IMR-90 (cell line): ENCODE measurements around the gene PAIP1. TPM values are rescaled to one million over a fixed set of nuclear protein-coding genes. Genes with fewer than 3 reads are reported as not detected.

Experiments
- ATAC-seq: fragments of 200-7000 bp; cut with Tn5 transposase; 2 replicates; pipeline ENCODE4 v1.9.1; 2020; ENCODE audit warnings: low read depth, mild to moderate bottlenecking, moderate library complexity
- BruUV-seq: library from RNA; stranded (reverse); fragments of 400-500 nt; replicated peaks from 2 replicates; lab custom pipeline; 2021; lab: Mats Ljungman, UMichigan
- CTCF ChIA-PET: fragments of 300-600 bp; formaldehyde crosslinking; extraction: SDS; loops from one replicate; lab custom pipeline; 2021; ENCODE audit warnings: antibody characterized with exemption; lab: Yijun Ruan, JAX
- POLR2A ChIA-PET: fragments of 300-600 bp; sonication (Branson Sonifier 250); formaldehyde crosslinking; loops from one replicate; lab custom pipeline; 2022; ENCODE audit warnings: antibody characterized with exemption; ENCODE audit not compliant: unreplicated experiment; lab: Charles Lee
- DNase-seq: peaks from one replicate; pipeline ENCODE4 v3.0.0; 2013
- H2AFZ ChIP-seq: replicated peaks from 2 replicates; pipeline ENCODE3; 2013; ENCODE audit warnings: low read length, mild to moderate bottlenecking; ENCODE audit not compliant: poor library complexity
- H2AK5ac ChIP-seq: 2 replicates; pipeline ENCODE4 v1.6.1; 2013; ENCODE audit warnings: low read depth, low read length, inconsistent platforms
- H2AK9ac ChIP-seq: replicated peaks from 2 replicates; pipeline ENCODE3; 2013; ENCODE audit warnings: mild to moderate bottlenecking, low read depth, low read length, moderate library complexity; ENCODE audit not compliant: poor library complexity
- H2BK120ac ChIP-seq: 2 replicates; pipeline ENCODE4 v1.6.1; 2013; ENCODE audit warnings: low read depth, low read length, inconsistent platforms
- H2BK15ac ChIP-seq: 3 replicates; pipeline ENCODE4 v1.6.1; 2013; ENCODE audit warnings: low read depth, low read length, inconsistent platforms
- H2BK20ac ChIP-seq: 2 replicates; pipeline ENCODE4 v1.6.1; 2013; ENCODE audit warnings: low read depth, mild to moderate bottlenecking, inconsistent platforms, low read length, moderate library complexity
- H2BK5ac ChIP-seq: 2 replicates; pipeline ENCODE4 v1.6.1; 2013; ENCODE audit warnings: mild to moderate bottlenecking, low read depth, low read length, inconsistent platforms; ENCODE audit not compliant: poor library complexity, severe bottlenecking
- H3K14ac ChIP-seq: replicated peaks from 2 replicates; pipeline ENCODE4 v1.6.1; 2013; ENCODE audit warnings: low read depth, low read length, inconsistent platforms
- H3K18ac ChIP-seq: 2 replicates; pipeline ENCODE4 v1.6.1; 2013; ENCODE audit warnings: low read depth, low read length, control low read depth
- H3K23ac ChIP-seq: 2 replicates; pipeline ENCODE4 v1.6.1; 2013; ENCODE audit warnings: low read depth, low read length, inconsistent platforms
- H3K27ac ChIP-seq: 2 replicates; pipeline ENCODE4 v1.5.1; 2013; ENCODE audit warnings: mild to moderate bottlenecking, control low read depth, low read length; ENCODE audit not compliant: insufficient read depth
- H3K27me3 ChIP-seq: 2 replicates; pipeline ENCODE4 v1.6.1; 2013; ENCODE audit warnings: low read length; ENCODE audit not compliant: control insufficient read depth, insufficient read depth
- H3K36me3 ChIP-seq: 2 replicates; pipeline ENCODE4 v1.6.1; 2013; ENCODE audit warnings: low read length, mixed read lengths; ENCODE audit not compliant: control insufficient read depth, insufficient read depth
- H3K4ac ChIP-seq: 2 replicates; pipeline ENCODE4 v1.6.1; 2013; ENCODE audit warnings: low read depth, low read length, inconsistent platforms
- H3K4me1 ChIP-seq: 2 replicates; pipeline ENCODE4 v1.6.1; 2013; ENCODE audit warnings: low read length, mixed read lengths; ENCODE audit not compliant: control insufficient read depth, insufficient read depth
- H3K4me2 ChIP-seq: 2 replicates; pipeline ENCODE4 v1.6.1; 2013; ENCODE audit warnings: low read depth, mild to moderate bottlenecking, control low read depth, low read length, moderate library complexity
- H3K4me3 ChIP-seq: 2 replicates; pipeline ENCODE4 v1.5.1; 2013; ENCODE audit warnings: low read depth, mild to moderate bottlenecking, control low read depth, low read length, moderate library complexity; ENCODE audit not compliant: insufficient read depth
- H3K56ac ChIP-seq: 2 replicates; pipeline ENCODE4 v1.6.1; 2013; ENCODE audit warnings: low read length, inconsistent platforms; ENCODE audit not compliant: insufficient read depth; ENCODE audit errors: extremely low read depth
- H3K79me1 ChIP-seq, 2 experiments: 2 replicates each; pipeline ENCODE4 v1.6.1; 2013; ENCODE audit warnings: low read length in 2 of 2, inconsistent platforms in 1 of 2, low read depth in 1 of 2
- H3K9ac ChIP-seq: 2 replicates; pipeline ENCODE4 v1.6.1; 2013; ENCODE audit warnings: low read depth, low read length, control low read depth
- H3K9me1 ChIP-seq: 2 replicates; pipeline ENCODE4 v1.6.1; 2013; ENCODE audit warnings: low read length, inconsistent platforms; ENCODE audit not compliant: insufficient read depth
- H3K9me3 ChIP-seq: 2 replicates; pipeline ENCODE4 v1.6.1; 2013; ENCODE audit warnings: low read length; ENCODE audit not compliant: control insufficient read depth, insufficient read depth
- H4K20me1 ChIP-seq: 2 replicates; pipeline ENCODE4 v1.6.1; 2013; ENCODE audit warnings: low read length, inconsistent platforms; ENCODE audit not compliant: insufficient read depth
- H4K5ac ChIP-seq: 2 replicates; pipeline ENCODE4 v1.6.1; 2013; ENCODE audit warnings: mild to moderate bottlenecking, low read depth, low read length, control low read depth
- H4K8ac ChIP-seq, 2 experiments: 2 replicates each; pipeline ENCODE4 v1.6.1; 2013; ENCODE audit warnings: low read depth in 2 of 2, low read length in 2 of 2, control low read depth in 1 of 2, inconsistent platforms in 1 of 2
- H4K91ac ChIP-seq: 2 replicates; pipeline ENCODE4 v1.6.1; 2013; ENCODE audit warnings: low read depth, low read length, inconsistent platforms; ENCODE audit not compliant: insufficient read depth
- BHLHE40 ChIP-seq: fragments of 150-350 bp; IDR thresholded peaks from 2 replicates; pipeline ENCODE4 v1.6.1; 2016; ENCODE audit warnings: mild to moderate bottlenecking, low read depth, low read length
- CEBPB ChIP-seq: IDR thresholded peaks from 2 replicates; pipeline ENCODE4 v1.6.1; 2012; ENCODE audit warnings: low read depth, low read length, improper control_type of control experiment
- CHD1 ChIP-seq: IDR thresholded peaks from 2 replicates; pipeline ENCODE4 v1.6.1; 2012; ENCODE audit warnings: low read depth, low read length, improper control_type of control experiment
- CTCF ChIP-seq: conservative IDR thresholded peaks from 2 replicates; pipeline ENCODE4 v1.5.1; 2012; ENCODE audit warnings: mild to moderate bottlenecking, low read depth, low read length, improper control_type of control experiment
- FOS ChIP-seq: fragments of 150-350 bp; IDR thresholded peaks from 2 replicates; pipeline ENCODE4 v1.6.1; 2016; ENCODE audit warnings: low read depth, low read length
- MAFK ChIP-seq: IDR thresholded peaks from 2 replicates; pipeline ENCODE4 v1.6.1; 2012; ENCODE audit warnings: low read depth, low read length, improper control_type of control experiment
- MAZ ChIP-seq: IDR thresholded peaks from 2 replicates; pipeline ENCODE4 v1.6.1; 2012; ENCODE audit warnings: low read depth, mild to moderate bottlenecking, low read length, improper control_type of control experiment, moderate library complexity, borderline replicate concordance
- MXI1 ChIP-seq: IDR thresholded peaks from 2 replicates; pipeline ENCODE4 v1.6.1; 2012; ENCODE audit warnings: low read depth, mild to moderate bottlenecking, low read length, moderate library complexity, borderline replicate concordance
- POLR2A ChIP-seq: IDR thresholded peaks from 2 replicates; pipeline ENCODE4 v1.6.1; 2012; ENCODE audit warnings: mild to moderate bottlenecking, low read depth, low read length
- RAD21 ChIP-seq: IDR thresholded peaks from 2 replicates; pipeline ENCODE4 v1.6.1; 2012; ENCODE audit warnings: low read length, improper control_type of control experiment
- USF2 ChIP-seq: fragments of 150-350 bp; IDR thresholded peaks from 2 replicates; pipeline ENCODE4 v1.6.1; 2017; ENCODE audit warnings: mild to moderate bottlenecking, antibody characterized with exemption, low read length, low read depth
- WGBS, 2 experiments: methylation state at CpG; one replicate each; pipeline versions ENCODE4 v1.1.5 to v1.1.7; 2013; ENCODE audit warnings: missing lambda C conversion rate in 2 of 2; ENCODE audit not compliant: insufficient read length in 1 of 2; ENCODE audit errors: extremely low coverage in 2 of 2; 5-methylcytosine and 5-hydroxymethylcytosine counted together
- dilution Hi-C: fragments of 300-500 bp; cut with HindIII; formaldehyde crosslinking; loops from one replicate; pipeline ENCODE4 v1.14.3; 2018; ENCODE audit warnings: low sequenced_read_pairs; ENCODE audit not compliant: unreplicated experiment
- in situ Hi-C: fragments of 300-500 bp; cut with MboI; formaldehyde crosslinking; loops from 3 replicates; pipeline ENCODE4 v1.14.3; 2019; ENCODE audit warnings: low sequenced_read_pairs, inconsistent platforms, mixed read lengths
- intact Hi-C: fragments of 100-400 bp; cut with micrococcal nuclease; formaldehyde crosslinking; loops from 2 replicates; pipeline ENCODE4 v1.10.0; 2022
- polyA plus RNA-seq, 3 experiments: library from polyadenylated mRNA; depleted of rRNA; stranded (reverse); fragments of >200 nt; gene quantifications; 2 replicates each; pipeline ENCODE4 v1.2.3, GENCODE V29; 2012; ENCODE audit warnings: low replicate concordance in 1 of 3
- total RNA-seq: library from RNA; depleted of rRNA; stranded (reverse); fragments of >200 nt; gene quantifications from 2 replicates; pipeline ENCODE4 v1.2.3, GENCODE V29; 2012

Gene PAIP1
- total and polyA plus RNA-seq, 2 of the 4 experiments (the other 2 are of a cell fraction): 59.1 to 123 TPM

GRCh38 chr5:43570450-43571158, 13.7 kb upstream of the PAIP1 start:
- Histone ChIP-seq H3K79me1 (no peaks in the 10 kb centered on the region), H2BK120ac (no peak overlapping the region), H3K9me1 (no peaks in the 10 kb centered on the region), H3K23ac (no peak overlapping the region), H3K27me3 (no peaks in the 10 kb centered on the region), H3K9ac (no peak overlapping the region), H3K14ac (no peak overlapping the region), H2AFZ (no peak overlapping the region), H3K36me3 (no peaks in the 10 kb centered on the region), H3K4me3 (no peak overlapping the region), H2BK15ac (no peak overlapping the region), H4K5ac (no peak overlapping the region), H2AK9ac (no peak overlapping the region), H3K4ac (no peak overlapping the region), H3K9me3 (no peaks in the 10 kb centered on the region), H4K91ac (no peak overlapping the region), H3K4me1 (no peaks in the 10 kb centered on the region), H2BK20ac (no peak overlapping the region), H2BK5ac (no peak overlapping the region), H3K4me2 (no peak overlapping the region), H3K27ac (no peak overlapping the region), H2AK5ac (no peak overlapping the region), H3K18ac (no peak overlapping the region), H4K8ac (no peak overlapping the region), H4K20me1 (no peaks in the 10 kb centered on the region), H3K56ac (no peak overlapping the region)
- TF ChIP-seq MAZ (no peak), CTCF (no peak), USF2 (no peak), FOS (no peak), CHD1 (no peak), MAFK (no peak), MXI1 (no peak), BHLHE40 (no peak), RAD21 (no peak), CEBPB (no peak), POLR2A (no peak)
- dilution Hi-C loops (no loop called here), in situ Hi-C loops (no loop called here), intact Hi-C loops (no loop called here)
- BruUV-seq: no TSS peak
- ChIA-PET POLR2A (no interaction called here), CTCF (no interaction called here)
- ATAC-seq (no peak), DNase-seq (no peak)
- WGBS, 2 experiments: 100% methylated on average over 2 of the region's 8 CpGs; no CpG with 5 or more reads in 1 of the 2 experiments
